ENCODE data around the gene AFF3. TPM values are rescaled to one million over a fixed set of nuclear protein-coding genes. Genes with fewer than 3 reads are reported as not detected.

AFF3 gene
- total RNA-seq, 1 experiment from 2014 or later: 0.22 TPM

DNA sequence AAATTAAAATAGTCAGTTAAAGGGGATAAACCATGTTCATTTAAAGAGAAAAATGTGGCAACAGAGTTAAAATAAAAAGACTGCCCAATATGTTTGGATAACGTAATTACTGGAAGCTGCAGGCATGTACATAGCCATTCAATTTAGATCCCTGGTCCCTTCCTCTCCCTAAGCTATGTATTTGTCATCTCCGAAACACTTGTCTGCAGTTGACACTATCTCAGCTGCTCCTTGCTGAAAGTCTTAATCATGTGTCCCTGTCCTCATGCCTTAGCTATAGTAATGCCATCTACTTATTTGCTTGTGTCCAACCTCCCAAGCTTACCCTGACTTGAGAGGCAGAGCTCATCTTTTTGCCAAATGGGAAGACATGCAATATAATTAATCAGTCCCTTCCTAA, 478.7 kb downstream of the AFF3 start:
- Histone ChIP-seq H3K27ac (ENCODE audit: insufficient read length, low read depth, low read length) (no peak overlapping the region), H3K4me1 (ENCODE audit: insufficient read depth, low read length) (peaks cover 4% of the 10 kb centered on the region; the same call in 1 of the 2 replicates), H2AK5ac (ENCODE audit: insufficient read length, low read length) (no peak overlapping the region), H4K5ac (ENCODE audit: insufficient read length, low read depth, low read length) (no peak overlapping the region), H3K23me2 (ENCODE audit: insufficient read length, low read depth, low read length, poor library complexity, severe bottlenecking) (no peaks in the 10 kb centered on the region), H4K8ac (replicated peaks; ENCODE audit: insufficient read length, low read depth, low read length) (no peak overlapping the region), H3K4ac (ENCODE audit: low read depth, low read length) (no peak overlapping the region), H3K4me2 (ENCODE audit: insufficient read depth, insufficient read length, low read length) (no peak overlapping the region), H3K18ac (ENCODE audit: insufficient read length, low read depth, low read length) (no peak overlapping the region), H3K27me3 (ENCODE audit: insufficient read depth, low read length) (no peaks in the 10 kb centered on the region), H2BK12ac (ENCODE audit: insufficient read length, low read depth, low read length) (no peak overlapping the region), H2BK5ac (ENCODE audit: insufficient read length, low read length) (no peak overlapping the region), H3K79me2 (ENCODE audit: insufficient read depth, low read length) (no peaks in the 10 kb centered on the region), H3T11ph (ENCODE audit: low read length) (no peak overlapping the region), H3K14ac (ENCODE audit: insufficient read depth, low read length) (no peak overlapping the region), H2BK120ac (ENCODE audit: low read depth, low read length, poor library complexity, severe bottlenecking) (no peak overlapping the region), H4K91ac (ENCODE audit: insufficient read length, low read depth, low read length) (no peak overlapping the region), H3K56ac (ENCODE audit: insufficient read length, low read depth, low read length) (no peak overlapping the region), H2BK15ac (ENCODE audit: low read depth, low read length) (no peak overlapping the region), H3K23ac (ENCODE audit: insufficient read length, low read depth, low read length) (no peak overlapping the region), H4K20me1 (ENCODE audit: control insufficient read depth, insufficient read depth, insufficient read length) (no peaks in the 10 kb centered on the region), H3K9ac (ENCODE audit: extremely low read depth, insufficient read length, low read length) (no peak overlapping the region), H2BK20ac (ENCODE audit: low read depth, low read length, poor library complexity, severe bottlenecking) (no peak overlapping the region), H2AFZ (ENCODE audit: low read length) (no peak overlapping the region), H3K79me1 (ENCODE audit: insufficient read depth, low read depth, low read length, poor library complexity, severe bottlenecking) (no peaks in the 10 kb centered on the region), H3K9me3 (ENCODE audit: control insufficient read depth, low read depth, low read length) (no peaks in the 10 kb centered on the region)
- Mint-ChIP-seq H3K4me1 (peaks cover 8 to 9% of the 10 kb centered on the region in 2 experiments), H3K9me3 (no peaks in the 10 kb centered on the region), H3K27me3 (ENCODE audit: low read depth) (peaks cover 1% of the 10 kb centered on the region; the same call in 1 of the 2 replicates), H3K4me3 (no peak overlapping the region), H3K27ac (no peak overlapping the region), H3K36me3 (ENCODE audit: insufficient read depth in 1 of 3, low read depth in 3 of 3) (no peaks in the 10 kb centered on the region)
- no CpG with 5 or more reads among the region's 2 CpGs for WGBS (ENCODE audit: extremely low coverage, insufficient read length, low lambda C conversion rate)
- no peak for DNase-seq
- TF ChIP-seq, protein P1, sequence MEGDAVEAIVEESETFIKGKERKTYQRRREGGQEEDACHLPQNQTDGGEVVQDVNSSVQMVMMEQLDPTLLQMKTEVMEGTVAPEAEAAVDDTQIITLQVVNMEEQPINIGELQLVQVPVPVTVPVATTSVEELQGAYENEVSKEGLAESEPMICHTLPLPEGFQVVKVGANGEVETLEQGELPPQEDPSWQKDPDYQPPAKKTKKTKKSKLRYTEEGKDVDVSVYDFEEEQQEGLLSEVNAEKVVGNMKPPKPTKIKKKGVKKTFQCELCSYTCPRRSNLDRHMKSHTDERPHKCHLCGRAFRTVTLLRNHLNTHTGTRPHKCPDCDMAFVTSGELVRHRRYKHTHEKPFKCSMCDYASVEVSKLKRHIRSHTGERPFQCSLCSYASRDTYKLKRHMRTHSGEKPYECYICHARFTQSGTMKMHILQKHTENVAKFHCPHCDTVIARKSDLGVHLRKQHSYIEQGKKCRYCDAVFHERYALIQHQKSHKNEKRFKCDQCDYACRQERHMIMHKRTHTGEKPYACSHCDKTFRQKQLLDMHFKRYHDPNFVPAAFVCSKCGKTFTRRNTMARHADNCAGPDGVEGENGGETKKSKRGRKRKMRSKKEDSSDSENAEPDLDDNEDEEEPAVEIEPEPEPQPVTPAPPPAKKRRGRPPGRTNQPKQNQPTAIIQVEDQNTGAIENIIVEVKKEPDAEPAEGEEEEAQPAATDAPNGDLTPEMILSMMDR (conservative IDR thresholded peaks at IDR 0.05): no peak
